SU-DHL-6 (cell line): ENCODE measurements around the gene ATP8A2.

Experiments used
- CTCF ChIP-seq: fragments of 200-600 bp; sonication (generic); IDR thresholded peaks from one replicate; pipeline ENCODE4 v1.5.1; 2017; ENCODE audit warnings: antibody characterized with exemption, mild to moderate bottlenecking, low read length, moderate library complexity; ENCODE audit not compliant: insufficient read depth, poor library complexity, severe bottlenecking
- EZH2phosphoT487 ChIP-seq: fragments of 200-600 bp; sonication (generic), shearing (Covaris generic); conservative IDR thresholded peaks from 2 replicates; pipeline ENCODE4 v1.6.1; 2018; ENCODE audit warnings: mild to moderate bottlenecking, antibody characterized with exemption, low read length, moderate library complexity, mixed read lengths

- TF ChIP-seq CTCF (no peak), EZH2phosphoT487 (no peak)
These were observed 212.3 kb downstream of the ATP8A2 start for GRCh38 chr13:25584087-25584486.
